GM19099 (cell line): ENCODE results near the gene GRID1.

Experiments
- POLR2A ChIP-seq: IDR thresholded peaks from 3 replicates; pipeline ENCODE4 v1.6.1; 2011; ENCODE audit warnings: low read depth; ENCODE audit not compliant: insufficient read length; ENCODE audit errors: extremely low read depth

GRID1 gene

GRCh38 chr10:86366033-86366901, at the start of gene GRID1:
Gene GRID1, minus strand, starts transcription at chr10:86366795.
- TF ChIP-seq POLR2A: no peak

GRCh38 chr10:86415583-86415982, 49.0 kb upstream of the GRID1 start:
- TF ChIP-seq POLR2A: no peak

- TF ChIP-seq POLR2A: no peak
Measured at GRCh38 chr10:86415116-86415515, 48.5 kb upstream of the GRID1 start.

- no peak for TF ChIP-seq POLR2A
Measured at GRCh38 chr10:86413046-86413728, 46.6 kb upstream of the GRID1 start.

- no peak for TF ChIP-seq POLR2A
Measured at GRCh38 chr10:86411852-86412560, 45.4 kb upstream of the GRID1 start.

GRCh38 chr10:86411281-86411841, 44.8 kb upstream of the GRID1 start:
- TF ChIP-seq POLR2A: no peak

GRCh38 chr10:86410542-86411124, 44.0 kb upstream of the GRID1 start:
- no peak for TF ChIP-seq POLR2A

- no peak for TF ChIP-seq POLR2A
Measured at GRCh38 chr10:86409183-86409582, 42.6 kb upstream of the GRID1 start.

- TF ChIP-seq POLR2A: no peak
Measured at GRCh38 chr10:86403183-86403797, 36.7 kb upstream of the GRID1 start.

- TF ChIP-seq POLR2A: no peak
Measured at GRCh38 chr10:86402283-86402941, 35.8 kb upstream of the GRID1 start.

GRCh38 chr10:86401588-86402282, 35.1 kb upstream of the GRID1 start:
- no peak for TF ChIP-seq POLR2A

GRCh38 chr10:86400705-86401587, 34.4 kb upstream of the GRID1 start:
- TF ChIP-seq POLR2A: peak; percentile 8

GRCh38 chr10:86399879-86400704, 33.5 kb upstream of the GRID1 start:
- TF ChIP-seq POLR2A: peak; percentile 59
